ENCODE data around the gene MCC. TPM values are rescaled to one million over a fixed set of nuclear protein-coding genes. Genes with fewer than 3 reads are reported as not detected.
A peak's percentile ranks its signal among the peaks of the same experiment; 100 is the strongest.

Gene MCC
- total RNA-seq, 1 experiment from 2014 or later = 0.41 TPM

DNA sequence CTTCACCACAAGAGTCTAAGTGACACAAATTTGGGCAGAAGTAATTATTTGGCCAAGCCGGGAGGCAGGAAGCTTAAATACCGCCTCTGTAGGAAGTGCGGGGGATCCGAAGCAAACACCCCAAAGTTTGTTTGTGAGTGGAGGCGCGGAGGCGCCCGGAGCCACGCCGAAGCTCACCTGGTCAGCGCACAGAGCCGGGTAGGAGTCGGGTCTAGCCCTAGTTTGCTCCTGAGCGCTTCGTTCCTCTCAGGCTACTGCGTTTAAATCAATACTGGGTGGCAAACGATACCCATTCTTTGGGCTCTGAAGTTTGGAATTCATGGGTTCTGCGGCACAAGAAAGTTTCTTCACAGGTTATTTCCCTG lies 855 bp downstream of the MCC start:
- TF ChIP-seq, protein P1, sequence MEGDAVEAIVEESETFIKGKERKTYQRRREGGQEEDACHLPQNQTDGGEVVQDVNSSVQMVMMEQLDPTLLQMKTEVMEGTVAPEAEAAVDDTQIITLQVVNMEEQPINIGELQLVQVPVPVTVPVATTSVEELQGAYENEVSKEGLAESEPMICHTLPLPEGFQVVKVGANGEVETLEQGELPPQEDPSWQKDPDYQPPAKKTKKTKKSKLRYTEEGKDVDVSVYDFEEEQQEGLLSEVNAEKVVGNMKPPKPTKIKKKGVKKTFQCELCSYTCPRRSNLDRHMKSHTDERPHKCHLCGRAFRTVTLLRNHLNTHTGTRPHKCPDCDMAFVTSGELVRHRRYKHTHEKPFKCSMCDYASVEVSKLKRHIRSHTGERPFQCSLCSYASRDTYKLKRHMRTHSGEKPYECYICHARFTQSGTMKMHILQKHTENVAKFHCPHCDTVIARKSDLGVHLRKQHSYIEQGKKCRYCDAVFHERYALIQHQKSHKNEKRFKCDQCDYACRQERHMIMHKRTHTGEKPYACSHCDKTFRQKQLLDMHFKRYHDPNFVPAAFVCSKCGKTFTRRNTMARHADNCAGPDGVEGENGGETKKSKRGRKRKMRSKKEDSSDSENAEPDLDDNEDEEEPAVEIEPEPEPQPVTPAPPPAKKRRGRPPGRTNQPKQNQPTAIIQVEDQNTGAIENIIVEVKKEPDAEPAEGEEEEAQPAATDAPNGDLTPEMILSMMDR (IDR thresholded peaks at IDR 0.05) = no peak
- TF ChIP-seq POLR2AphosphoS5 (IDR thresholded peaks at IDR 0.05; ENCODE audit: low read depth, low read length) (no peak), TCF7L2 (IDR thresholded peaks at IDR 0.05; ENCODE audit: low read depth, low read length) (no peak), SIN3A (IDR thresholded peaks at IDR 0.05; ENCODE audit: borderline replicate concordance, insufficient read depth, low read depth, low read length) (no peak)
- TF ChIP-seq, protein P2, sequence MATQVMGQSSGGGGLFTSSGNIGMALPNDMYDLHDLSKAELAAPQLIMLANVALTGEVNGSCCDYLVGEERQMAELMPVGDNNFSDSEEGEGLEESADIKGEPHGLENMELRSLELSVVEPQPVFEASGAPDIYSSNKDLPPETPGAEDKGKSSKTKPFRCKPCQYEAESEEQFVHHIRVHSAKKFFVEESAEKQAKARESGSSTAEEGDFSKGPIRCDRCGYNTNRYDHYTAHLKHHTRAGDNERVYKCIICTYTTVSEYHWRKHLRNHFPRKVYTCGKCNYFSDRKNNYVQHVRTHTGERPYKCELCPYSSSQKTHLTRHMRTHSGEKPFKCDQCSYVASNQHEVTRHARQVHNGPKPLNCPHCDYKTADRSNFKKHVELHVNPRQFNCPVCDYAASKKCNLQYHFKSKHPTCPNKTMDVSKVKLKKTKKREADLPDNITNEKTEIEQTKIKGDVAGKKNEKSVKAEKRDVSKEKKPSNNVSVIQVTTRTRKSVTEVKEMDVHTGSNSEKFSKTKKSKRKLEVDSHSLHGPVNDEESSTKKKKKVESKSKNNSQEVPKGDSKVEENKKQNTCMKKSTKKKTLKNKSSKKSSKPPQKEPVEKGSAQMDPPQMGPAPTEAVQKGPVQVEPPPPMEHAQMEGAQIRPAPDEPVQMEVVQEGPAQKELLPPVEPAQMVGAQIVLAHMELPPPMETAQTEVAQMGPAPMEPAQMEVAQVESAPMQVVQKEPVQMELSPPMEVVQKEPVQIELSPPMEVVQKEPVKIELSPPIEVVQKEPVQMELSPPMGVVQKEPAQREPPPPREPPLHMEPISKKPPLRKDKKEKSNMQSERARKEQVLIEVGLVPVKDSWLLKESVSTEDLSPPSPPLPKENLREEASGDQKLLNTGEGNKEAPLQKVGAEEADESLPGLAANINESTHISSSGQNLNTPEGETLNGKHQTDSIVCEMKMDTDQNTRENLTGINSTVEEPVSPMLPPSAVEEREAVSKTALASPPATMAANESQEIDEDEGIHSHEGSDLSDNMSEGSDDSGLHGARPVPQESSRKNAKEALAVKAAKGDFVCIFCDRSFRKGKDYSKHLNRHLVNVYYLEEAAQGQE (IDR thresholded peaks at IDR 0.05; ENCODE audit: insufficient read depth in 1 of 2, low read depth in 2 of 2, low read length in 1 of 2) = no peak
- CTCF ChIA-PET = no interaction called here
- peaks cover 2% of the 10 kb centered on the region; the same call in 1 of the 2 replicates for H3K4me1 ChIP-seq (ENCODE audit: control insufficient read depth, insufficient read depth, low read length)
- H3K9me3 ChIP-seq (ENCODE audit: control insufficient read depth, insufficient read depth, low read depth, low read length) = 0 out of 2 replicates have a peak, but pooled peaks cover 8% of the 10 kb centered on the region
- in situ Hi-C loops (cut with HindIII; ENCODE audit: low pct_unique_long_range_greater_than_20kb, low sequenced_read_pairs) (no loop called here), intact Hi-C loops (cut with micrococcal nuclease; ENCODE audit: unreplicated experiment) (no loop called here)
- no peak overlapping the region for H3K27ac ChIP-seq (ENCODE audit: low read length)
- POLR2A ChIA-PET = no interaction called here
- BruUV-seq (replicated peaks) = no TSS peak
- peak overlapping the region; percentile 52 to 62 for H3K4me3 ChIP-seq (ENCODE audit: low read depth in 2 of 2, low read length in 2 of 2)
- DNase-seq (ENCODE audit: low read depth, low spot score) (no peak), ATAC-seq (peak; percentile 52)
- peaks cover 42% of the 10 kb centered on the region for H3K27me3 ChIP-seq (ENCODE audit: control insufficient read depth, insufficient read depth, low read length)
- H3K36me3 ChIP-seq (ENCODE audit: control insufficient read depth, insufficient read depth, low read length) = 0 out of 2 replicates have a peak, but pooled peaks cover 2% of the 10 kb centered on the region

DNA sequence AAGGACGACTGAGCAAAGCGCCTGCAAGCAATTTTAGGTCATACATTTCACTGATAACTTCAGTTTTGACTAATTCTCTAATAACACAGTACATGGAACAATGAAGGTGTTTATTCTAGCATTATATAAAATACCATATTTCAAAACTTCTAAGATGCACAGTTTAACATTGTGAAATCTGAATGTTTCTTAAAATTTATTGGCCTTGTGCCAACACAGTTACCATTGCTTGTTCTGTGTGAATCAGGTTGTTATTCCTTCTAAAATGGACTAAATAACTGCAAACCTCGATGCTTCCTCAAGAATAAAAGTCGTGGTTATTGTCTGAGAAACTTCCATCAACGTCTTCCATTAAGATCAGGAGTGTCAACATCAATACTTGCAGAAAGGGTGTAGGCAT lies 8.0 kb downstream of the MCC start:
- H3K4me1 ChIP-seq (ENCODE audit: control insufficient read depth, insufficient read depth, low read length) = no peaks in the 10 kb centered on the region
- CTCF ChIA-PET = no interaction called here
- peaks cover 11% of the 10 kb centered on the region for H3K27me3 ChIP-seq (ENCODE audit: control insufficient read depth, insufficient read depth, low read length)
- no peak overlapping the region for H3K4me3 ChIP-seq (ENCODE audit: low read depth in 2 of 2, low read length in 2 of 2)
- BruUV-seq (replicated peaks) = no TSS peak
- in situ Hi-C loops (cut with HindIII; ENCODE audit: low pct_unique_long_range_greater_than_20kb, low sequenced_read_pairs) (no loop called here), intact Hi-C loops (cut with micrococcal nuclease; ENCODE audit: unreplicated experiment) (no loop called here)
- no peak for ATAC-seq
- POLR2A ChIA-PET = no interaction called here
- H3K9me3 ChIP-seq (ENCODE audit: control insufficient read depth, insufficient read depth, low read depth, low read length) = no peaks in the 10 kb centered on the region
- no peaks in the 10 kb centered on the region for H3K36me3 ChIP-seq (ENCODE audit: control insufficient read depth, insufficient read depth, low read length)
- TF ChIP-seq POLR2AphosphoS5 (IDR thresholded peaks at IDR 0.05; ENCODE audit: low read depth, low read length) = no peak
- no peak for TF ChIP-seq SIN3A (IDR thresholded peaks at IDR 0.05; ENCODE audit: borderline replicate concordance, insufficient read depth, low read depth, low read length)
- TF ChIP-seq, protein P1 (IDR thresholded peaks at IDR 0.05) = no peak
- no peak for TF ChIP-seq TCF7L2 (IDR thresholded peaks at IDR 0.05; ENCODE audit: low read depth, low read length)
- TF ChIP-seq, protein P2 (IDR thresholded peaks at IDR 0.05; ENCODE audit: insufficient read depth in 1 of 2, low read depth in 2 of 2, low read length in 1 of 2) = no peak
- no peak for DNase-seq (ENCODE audit: low read depth, low spot score)
- H3K27ac ChIP-seq (ENCODE audit: low read length) = no peak overlapping the region

Measured in Panc1 (cell line).